ENCODE data around the gene GEMIN7.

DNA sequence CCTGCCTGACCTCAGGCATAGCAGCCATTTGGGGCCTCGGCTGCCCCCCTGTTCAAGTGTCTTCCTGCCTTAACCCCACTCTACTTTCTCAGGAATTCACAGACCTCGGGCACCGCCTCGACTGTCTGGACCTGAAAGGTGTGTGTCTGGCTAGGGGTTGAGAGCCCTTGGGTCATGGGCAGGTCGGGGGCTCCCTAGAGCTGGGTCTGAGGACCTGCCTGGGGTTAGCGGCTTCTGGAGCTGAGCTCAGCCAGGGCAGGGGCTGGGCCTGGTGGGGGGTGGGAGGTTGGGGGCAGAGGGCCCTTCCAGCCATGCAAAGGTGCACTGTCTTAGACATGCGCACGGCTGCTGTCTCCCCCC lies 61.1 kb downstream of the GEMIN7 start:
- TF ChIP-seq CTCF (IDR thresholded peaks at IDR 0.05) (no peak), EZH2phosphoT487 (IDR thresholded peaks at IDR 0.05) (no peak), EZH2 (IDR thresholded peaks at IDR 0.05) (no peak)

Data from neural progenitor cell (in vitro differentiated cells).